PC-9 (cell line): ENCODE results near the gene KRT1.

Experiments used
- EZH2 ChIP-seq: fragments of 200-600 bp; sonication (generic); IDR thresholded peaks from 2 replicates; pipeline ENCODE4 v1.8.0; 2017; ENCODE audit warnings: antibody characterized with exemption, low read depth
- TF ChIP-seq, protein P1 (sequence below): fragments of 200-600 bp; sonication (generic); conservative IDR thresholded peaks from 2 replicates; pipeline ENCODE4 v1.6.1; 2017; ENCODE audit warnings: mixed run types, antibody characterized with exemption, mild to moderate bottlenecking, moderate library complexity

GRCh38 chr12:52646613-52647012 is 33.6 kb downstream of the KRT1 start:
- TF ChIP-seq, protein P1, sequence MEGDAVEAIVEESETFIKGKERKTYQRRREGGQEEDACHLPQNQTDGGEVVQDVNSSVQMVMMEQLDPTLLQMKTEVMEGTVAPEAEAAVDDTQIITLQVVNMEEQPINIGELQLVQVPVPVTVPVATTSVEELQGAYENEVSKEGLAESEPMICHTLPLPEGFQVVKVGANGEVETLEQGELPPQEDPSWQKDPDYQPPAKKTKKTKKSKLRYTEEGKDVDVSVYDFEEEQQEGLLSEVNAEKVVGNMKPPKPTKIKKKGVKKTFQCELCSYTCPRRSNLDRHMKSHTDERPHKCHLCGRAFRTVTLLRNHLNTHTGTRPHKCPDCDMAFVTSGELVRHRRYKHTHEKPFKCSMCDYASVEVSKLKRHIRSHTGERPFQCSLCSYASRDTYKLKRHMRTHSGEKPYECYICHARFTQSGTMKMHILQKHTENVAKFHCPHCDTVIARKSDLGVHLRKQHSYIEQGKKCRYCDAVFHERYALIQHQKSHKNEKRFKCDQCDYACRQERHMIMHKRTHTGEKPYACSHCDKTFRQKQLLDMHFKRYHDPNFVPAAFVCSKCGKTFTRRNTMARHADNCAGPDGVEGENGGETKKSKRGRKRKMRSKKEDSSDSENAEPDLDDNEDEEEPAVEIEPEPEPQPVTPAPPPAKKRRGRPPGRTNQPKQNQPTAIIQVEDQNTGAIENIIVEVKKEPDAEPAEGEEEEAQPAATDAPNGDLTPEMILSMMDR, result no peak
- TF ChIP-seq EZH2, result no peak
